ENCODE data around the gene ELAVL3.

ELAVL3 gene

GRCh38 chr19:11422163-11423065 lies 58.4 kb downstream of the ELAVL3 start:
- H3K9me3 ChIP-seq (ENCODE audit: control insufficient read depth, low read length), result no peaks in the 10 kb centered on the region
- no peak overlapping the region for H3K4me3 ChIP-seq (ENCODE audit: insufficient read depth, low read depth, low read length)
- H3K4me1 ChIP-seq (ENCODE audit: control insufficient read depth, insufficient read depth, low read length), result peaks cover 17% of the 10 kb centered on the region
- no peaks in the 10 kb centered on the region for H3K36me3 ChIP-seq (ENCODE audit: control insufficient read depth, insufficient read depth, low read length)
- WGBS, 2 experiments, result 32 to 38% methylated on average over 56 of the region's 56 CpGs
- H3K27ac ChIP-seq (ENCODE audit: insufficient read depth, low read depth, low read length, poor library complexity, severe bottlenecking), result no peak overlapping the region
- peaks cover 69% of the 10 kb centered on the region for H3K27me3 ChIP-seq (ENCODE audit: control insufficient read depth, insufficient read depth, low read length, poor library complexity, severe bottlenecking)

- Histone ChIP-seq H3K36me3 (ENCODE audit: control insufficient read depth, insufficient read depth, low read length) (no peaks in the 10 kb centered on the region), H3K9me3 (ENCODE audit: control insufficient read depth, low read length) (no peaks in the 10 kb centered on the region), H3K4me1 (ENCODE audit: control insufficient read depth, insufficient read depth, low read length) (peaks cover 17% of the 10 kb centered on the region), H3K27ac (ENCODE audit: insufficient read depth, low read depth, low read length, poor library complexity, severe bottlenecking) (no peak overlapping the region), H3K4me3 (ENCODE audit: insufficient read depth, low read depth, low read length) (peak overlapping the region; percentile 20), H3K27me3 (ENCODE audit: control insufficient read depth, insufficient read depth, low read length, poor library complexity, severe bottlenecking) (peaks cover 77% of the 10 kb centered on the region)
- WGBS, 2 experiments, result 9 to 13% methylated on average over 36 of the region's 36 CpGs
These were observed 59.3 kb downstream of the ELAVL3 start for GRCh38 chr19:11421371-11422098.

- peaks cover 81% of the 10 kb centered on the region for H3K27me3 ChIP-seq (ENCODE audit: control insufficient read depth, insufficient read depth, low read length, poor library complexity, severe bottlenecking)
These were observed 60.1 kb downstream of the ELAVL3 start for GRCh38 chr19:11420429-11421370.

GRCh38 chr19:11418549-11419506 lies 62.0 kb downstream of the ELAVL3 start, which contains the start of gene RGL3:
Gene RGL3 (minus strand): TSS chr19:11419314. CDS start chr19:11419278, 36 bp downstream.
- H3K4me3 ChIP-seq (ENCODE audit: insufficient read depth, low read depth, low read length), result peak within 1 kb of the TSS; percentile 26
- no peaks in the 10 kb centered on the region for H3K9me3 ChIP-seq (ENCODE audit: control insufficient read depth, low read length)
- H3K27me3 ChIP-seq (ENCODE audit: control insufficient read depth, insufficient read depth, low read length, poor library complexity, severe bottlenecking), result peaks cover 76% of the 10 kb centered on the region
- H3K27ac ChIP-seq (ENCODE audit: insufficient read depth, low read depth, low read length, poor library complexity, severe bottlenecking), result no peak within 1 kb of the TSS
- H3K36me3 ChIP-seq (ENCODE audit: control insufficient read depth, insufficient read depth, low read length), result no peaks in the 10 kb centered on the region
- peaks cover 17% of the 10 kb centered on the region for H3K4me1 ChIP-seq (ENCODE audit: control insufficient read depth, insufficient read depth, low read length)
- 1% methylated on average over 72 of the region's 72 CpGs for WGBS, 2 experiments

More at GRCh38 chr19:11420429-11421370, 60.1 kb downstream of the ELAVL3 start:
- H3K4me1 ChIP-seq (ENCODE audit: control insufficient read depth, insufficient read depth, low read length), result peaks cover 17% of the 10 kb centered on the region
- H3K9me3 ChIP-seq (ENCODE audit: control insufficient read depth, low read length), result no peaks in the 10 kb centered on the region
- 4 to 5% methylated on average over 45 to 46 of the region's 46 CpGs for WGBS, 2 experiments
- H3K36me3 ChIP-seq (ENCODE audit: control insufficient read depth, insufficient read depth, low read length), result no peaks in the 10 kb centered on the region
- H3K4me3 ChIP-seq (ENCODE audit: insufficient read depth, low read depth, low read length), result peak overlapping the region; percentile 20
- H3K27ac ChIP-seq (ENCODE audit: insufficient read depth, low read depth, low read length, poor library complexity, severe bottlenecking), result no peak overlapping the region

- H3K9me3 ChIP-seq (ENCODE audit: control insufficient read depth, low read length), result no peaks in the 10 kb centered on the region
- peaks cover 69% of the 10 kb centered on the region for H3K27me3 ChIP-seq (ENCODE audit: control insufficient read depth, insufficient read depth, low read length, poor library complexity, severe bottlenecking)
- no peak overlapping the region for H3K27ac ChIP-seq (ENCODE audit: insufficient read depth, low read depth, low read length, poor library complexity, severe bottlenecking)
- peak overlapping the region; percentile 26 for H3K4me3 ChIP-seq (ENCODE audit: insufficient read depth, low read depth, low read length)
- 3 to 4% methylated on average over 12 of the region's 16 CpGs for WGBS, 2 experiments
- peaks cover 17% of the 10 kb centered on the region for H3K4me1 ChIP-seq (ENCODE audit: control insufficient read depth, insufficient read depth, low read length)
- H3K36me3 ChIP-seq (ENCODE audit: control insufficient read depth, insufficient read depth, low read length), result no peaks in the 10 kb centered on the region
These were observed 62.7 kb downstream of the ELAVL3 start for GRCh38 chr19:11418094-11418548.

GRCh38 chr19:11416346-11417052 lies 64.3 kb downstream of the ELAVL3 start:
- H3K9me3 ChIP-seq (ENCODE audit: control insufficient read depth, low read length), result no peaks in the 10 kb centered on the region
- H3K36me3 ChIP-seq (ENCODE audit: control insufficient read depth, insufficient read depth, low read length), result no peaks in the 10 kb centered on the region
- H3K4me3 ChIP-seq (ENCODE audit: insufficient read depth, low read depth, low read length), result no peak overlapping the region
- H3K27me3 ChIP-seq (ENCODE audit: control insufficient read depth, insufficient read depth, low read length, poor library complexity, severe bottlenecking), result peaks cover 53% of the 10 kb centered on the region
- H3K4me1 ChIP-seq (ENCODE audit: control insufficient read depth, insufficient read depth, low read length), result peaks cover 16% of the 10 kb centered on the region
- H3K27ac ChIP-seq (ENCODE audit: insufficient read depth, low read depth, low read length, poor library complexity, severe bottlenecking), result no peak overlapping the region
- WGBS, 2 experiments, result 92 to 95% methylated on average over 17 of the region's 17 CpGs

GRCh38 chr19:11414544-11414943 lies 66.3 kb downstream of the ELAVL3 start:
- 91 to 92% methylated on average over 2 of the region's 2 CpGs for WGBS, 2 experiments
- no peak overlapping the region for H3K27ac ChIP-seq (ENCODE audit: insufficient read depth, low read depth, low read length, poor library complexity, severe bottlenecking)
- peaks cover 6% of the 10 kb centered on the region for H3K4me1 ChIP-seq (ENCODE audit: control insufficient read depth, insufficient read depth, low read length)
- no peaks in the 10 kb centered on the region for H3K36me3 ChIP-seq (ENCODE audit: control insufficient read depth, insufficient read depth, low read length)
- H3K9me3 ChIP-seq (ENCODE audit: control insufficient read depth, low read length), result no peaks in the 10 kb centered on the region
- H3K27me3 ChIP-seq (ENCODE audit: control insufficient read depth, insufficient read depth, low read length, poor library complexity, severe bottlenecking), result peaks cover 33% of the 10 kb centered on the region
- no peak overlapping the region for H3K4me3 ChIP-seq (ENCODE audit: insufficient read depth, low read depth, low read length)

GRCh38 chr19:11410682-11411081 lies 70.2 kb downstream of the ELAVL3 start:
- no peaks in the 10 kb centered on the region for H3K36me3 ChIP-seq (ENCODE audit: control insufficient read depth, insufficient read depth, low read length)
- H3K9me3 ChIP-seq (ENCODE audit: control insufficient read depth, low read length), result no peaks in the 10 kb centered on the region
- no peaks in the 10 kb centered on the region for H3K4me1 ChIP-seq (ENCODE audit: control insufficient read depth, insufficient read depth, low read length)
- 74 to 82% methylated on average over 8 of the region's 8 CpGs for WGBS, 2 experiments
- no peak overlapping the region for H3K4me3 ChIP-seq (ENCODE audit: insufficient read depth, low read depth, low read length)
- peaks cover 9% of the 10 kb centered on the region for H3K27me3 ChIP-seq (ENCODE audit: control insufficient read depth, insufficient read depth, low read length, poor library complexity, severe bottlenecking)
- H3K27ac ChIP-seq (ENCODE audit: insufficient read depth, low read depth, low read length, poor library complexity, severe bottlenecking), result no peak overlapping the region

All from ectodermal cell (in vitro differentiated cells).